ENCODE results near the gene SLC44A5.
"Not testable (repeated sequence)": the region's sequence is repeated elsewhere in the genome, so short reads cannot be mapped to it uniquely, and the experiment has no call there.

The SLC44A5 gene

GRCh38 chr1:75520862-75521475 lies 89.9 kb downstream of the SLC44A5 start:
- no peak for DNase-seq

- DNase-seq: no peak
Observed at GRCh38 chr1:75519651-75520427, 91.1 kb downstream of the SLC44A5 start.

GRCh38 chr1:75518686-75519085 lies 92.2 kb downstream of the SLC44A5 start:
- no peak for DNase-seq

GRCh38 chr1:75514270-75514669 lies 96.6 kb downstream of the SLC44A5 start:
- no peak for DNase-seq

GRCh38 chr1:75506976-75507375 lies 103.9 kb downstream of the SLC44A5 start:
- DNase-seq: no peak

GRCh38 chr1:75503221-75503974 lies 107.5 kb downstream of the SLC44A5 start:
- no peak for DNase-seq

GRCh38 chr1:75502776-75503175 lies 108.1 kb downstream of the SLC44A5 start:
- DNase-seq: no peak

GRCh38 chr1:75501577-75502295 lies 109.2 kb downstream of the SLC44A5 start:
- DNase-seq: no peak

- DNase-seq: no peak
Observed at GRCh38 chr1:75492011-75492410, 118.9 kb downstream of the SLC44A5 start.

- DNase-seq: no peak
Observed at GRCh38 chr1:75487399-75487798, 123.5 kb downstream of the SLC44A5 start.

GRCh38 chr1:75484789-75485188 lies 126.1 kb downstream of the SLC44A5 start:
- DNase-seq: no peak

GRCh38 chr1:75482951-75483350 lies 128.0 kb downstream of the SLC44A5 start:
- no peak for DNase-seq

- not testable (repeated sequence) for DNase-seq
Observed at GRCh38 chr1:75476486-75476885, 134.4 kb downstream of the SLC44A5 start.

- no peak for DNase-seq
Observed at GRCh38 chr1:75475696-75476095, 135.2 kb downstream of the SLC44A5 start.

GRCh38 chr1:75472971-75473603 lies 137.8 kb downstream of the SLC44A5 start:
- DNase-seq: no peak

- no peak for DNase-seq
Observed at GRCh38 chr1:75472089-75472970, 138.6 kb downstream of the SLC44A5 start.

- DNase-seq: no peak
Observed at GRCh38 chr1:75471252-75471651, 139.7 kb downstream of the SLC44A5 start.

- DNase-seq: no peak
Observed at GRCh38 chr1:75470448-75470847, 140.5 kb downstream of the SLC44A5 start.

GRCh38 chr1:75469586-75470173 lies 141.2 kb downstream of the SLC44A5 start:
- DNase-seq: no peak

GRCh38 chr1:75461808-75462325 lies 149.0 kb downstream of the SLC44A5 start:
- no peak for DNase-seq

GRCh38 chr1:75449998-75450397 lies 160.9 kb downstream of the SLC44A5 start:
- no peak for DNase-seq

Measured in retina (tissue), 1 donor.